Breast epithelium (tissue), 3 donors: ENCODE data around the gene RPS6KA4.

Source experiments
- POLR2AphosphoS5 ChIP-seq, 3 donors: sonication (generic); formaldehyde crosslinking; IDR thresholded peaks; one replicate each; pipeline ENCODE4 v1.6.1; 2017; ENCODE audit warnings: antibody characterized with exemption in 3 of 3
- TF ChIP-seq, protein P1 (sequence below), 3 donors: fragments of 450-650 bp; IDR thresholded peaks; one replicate each; pipeline ENCODE4 v1.5.1; 2016 to 2017; ENCODE audit warnings: antibody characterized with exemption in 3 of 3, mild to moderate bottlenecking in 3 of 3, moderate library complexity in 3 of 3

DNA sequence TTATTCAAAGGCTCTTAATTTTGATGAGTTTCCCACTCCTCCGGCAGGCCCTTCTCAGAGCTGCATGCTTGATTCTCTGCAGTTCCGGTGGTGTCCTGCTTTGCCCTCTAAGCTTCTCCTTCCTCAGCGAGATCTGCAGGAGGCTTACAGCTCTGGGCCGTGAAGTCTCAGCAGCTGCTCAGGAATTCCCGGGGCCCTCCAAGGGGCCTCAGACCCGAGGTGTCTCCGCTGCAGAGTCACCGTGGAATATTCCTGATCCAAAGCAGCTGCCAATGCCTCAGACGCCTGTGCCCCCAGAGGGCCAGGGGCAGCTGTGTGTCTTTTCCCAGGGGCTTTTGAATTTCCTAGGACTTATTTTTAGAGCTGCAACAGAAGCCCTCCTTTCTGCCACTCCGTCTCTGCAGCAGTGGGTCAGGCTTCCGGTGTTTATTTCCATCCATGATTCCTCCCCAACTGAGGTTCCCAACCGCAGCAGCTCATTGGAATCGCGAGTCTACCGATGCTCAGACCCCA, 37.2 kb downstream of the RPS6KA4 start:
- TF ChIP-seq, protein P1, sequence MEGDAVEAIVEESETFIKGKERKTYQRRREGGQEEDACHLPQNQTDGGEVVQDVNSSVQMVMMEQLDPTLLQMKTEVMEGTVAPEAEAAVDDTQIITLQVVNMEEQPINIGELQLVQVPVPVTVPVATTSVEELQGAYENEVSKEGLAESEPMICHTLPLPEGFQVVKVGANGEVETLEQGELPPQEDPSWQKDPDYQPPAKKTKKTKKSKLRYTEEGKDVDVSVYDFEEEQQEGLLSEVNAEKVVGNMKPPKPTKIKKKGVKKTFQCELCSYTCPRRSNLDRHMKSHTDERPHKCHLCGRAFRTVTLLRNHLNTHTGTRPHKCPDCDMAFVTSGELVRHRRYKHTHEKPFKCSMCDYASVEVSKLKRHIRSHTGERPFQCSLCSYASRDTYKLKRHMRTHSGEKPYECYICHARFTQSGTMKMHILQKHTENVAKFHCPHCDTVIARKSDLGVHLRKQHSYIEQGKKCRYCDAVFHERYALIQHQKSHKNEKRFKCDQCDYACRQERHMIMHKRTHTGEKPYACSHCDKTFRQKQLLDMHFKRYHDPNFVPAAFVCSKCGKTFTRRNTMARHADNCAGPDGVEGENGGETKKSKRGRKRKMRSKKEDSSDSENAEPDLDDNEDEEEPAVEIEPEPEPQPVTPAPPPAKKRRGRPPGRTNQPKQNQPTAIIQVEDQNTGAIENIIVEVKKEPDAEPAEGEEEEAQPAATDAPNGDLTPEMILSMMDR (IDR thresholded peaks at IDR 0.05): no peak
- TF ChIP-seq POLR2AphosphoS5 (IDR thresholded peaks at IDR 0.05): no peak
